Measurements from ENCODE around the gene ADGRV1. TPM values are rescaled to one million over a fixed set of nuclear protein-coding genes. Genes with fewer than 3 reads are reported as not detected.

The ADGRV1 gene
- total and polyA plus RNA-seq, 9 of the 15 experiments (the other 6 are each of a cell fraction or from before 2014, with no cell fraction given): 21.7 to 156 (median 58.2) TPM

DNA sequence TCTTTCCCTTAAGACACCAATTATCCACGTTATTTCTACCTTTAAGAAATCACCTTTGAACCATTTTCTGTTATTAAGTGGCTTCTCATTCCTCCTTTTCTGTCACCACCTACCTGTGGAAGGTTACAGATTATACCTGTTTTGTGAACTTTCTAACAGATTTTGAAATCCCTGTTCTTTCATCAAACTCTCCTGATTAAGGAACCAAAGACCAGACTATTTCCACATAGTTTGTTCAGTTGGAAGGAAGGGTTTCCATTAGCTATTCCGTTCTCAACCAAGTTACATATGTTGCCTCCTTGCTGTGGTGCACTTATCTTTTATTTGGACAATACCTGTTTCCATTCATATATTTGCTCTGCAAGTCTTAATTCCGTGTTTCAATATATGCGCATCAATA is 343.6 kb downstream of the ADGRV1 start (continued):
- TF ChIP-seq, protein P1, sequence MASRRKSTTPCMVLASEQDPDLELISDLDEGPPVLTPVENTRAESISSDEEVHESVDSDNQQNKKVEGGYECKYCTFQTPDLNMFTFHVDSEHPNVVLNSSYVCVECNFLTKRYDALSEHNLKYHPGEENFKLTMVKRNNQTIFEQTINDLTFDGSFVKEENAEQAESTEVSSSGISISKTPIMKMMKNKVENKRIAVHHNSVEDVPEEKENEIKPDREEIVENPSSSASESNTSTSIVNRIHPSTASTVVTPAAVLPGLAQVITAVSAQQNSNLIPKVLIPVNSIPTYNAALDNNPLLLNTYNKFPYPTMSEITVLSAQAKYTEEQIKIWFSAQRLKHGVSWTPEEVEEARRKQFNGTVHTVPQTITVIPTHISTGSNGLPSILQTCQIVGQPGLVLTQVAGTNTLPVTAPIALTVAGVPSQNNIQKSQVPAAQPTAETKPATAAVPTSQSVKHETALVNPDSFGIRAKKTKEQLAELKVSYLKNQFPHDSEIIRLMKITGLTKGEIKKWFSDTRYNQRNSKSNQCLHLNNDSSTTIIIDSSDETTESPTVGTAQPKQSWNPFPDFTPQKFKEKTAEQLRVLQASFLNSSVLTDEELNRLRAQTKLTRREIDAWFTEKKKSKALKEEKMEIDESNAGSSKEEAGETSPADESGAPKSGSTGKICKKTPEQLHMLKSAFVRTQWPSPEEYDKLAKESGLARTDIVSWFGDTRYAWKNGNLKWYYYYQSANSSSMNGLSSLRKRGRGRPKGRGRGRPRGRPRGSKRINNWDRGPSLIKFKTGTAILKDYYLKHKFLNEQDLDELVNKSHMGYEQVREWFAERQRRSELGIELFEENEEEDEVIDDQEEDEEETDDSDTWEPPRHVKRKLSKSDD (conservative IDR thresholded peaks at IDR 0.05; ENCODE audit: low read length): no peak

DNA sequence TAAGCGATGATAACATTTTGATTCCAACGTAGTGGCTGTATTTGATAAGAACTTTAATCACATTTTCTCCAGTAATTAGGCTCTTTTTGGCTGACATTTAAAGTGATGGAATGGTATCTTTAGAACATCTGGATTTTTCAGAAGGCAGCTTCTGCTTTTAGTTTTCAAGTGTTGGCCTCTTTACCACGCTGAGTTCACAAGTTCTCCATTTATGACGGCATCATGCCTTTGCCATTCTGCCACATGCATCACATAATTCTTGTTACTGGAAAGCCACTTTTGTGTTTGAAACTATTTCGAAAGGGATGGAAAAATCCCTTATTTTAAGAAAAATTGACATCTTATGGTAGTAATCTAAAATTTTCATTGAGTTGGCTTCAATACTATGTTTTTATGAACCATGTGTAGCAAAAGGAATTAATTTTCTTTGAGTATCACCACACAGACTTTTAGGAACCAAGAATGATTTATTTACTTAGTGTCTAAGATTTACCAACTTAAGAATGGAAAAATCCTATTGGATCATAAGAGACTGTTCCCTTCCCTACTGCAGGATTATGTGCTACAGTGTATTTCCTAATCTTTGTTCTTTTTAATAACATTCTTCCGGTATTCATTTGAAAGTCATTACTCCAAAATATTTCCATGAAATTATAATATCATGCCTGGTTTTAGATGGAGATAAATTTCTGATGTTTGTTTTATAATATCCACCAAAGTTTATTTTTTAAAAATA is 344.2 kb downstream of the ADGRV1 start:
- Histone ChIP-seq H3K9me3 (replicated peaks; ENCODE audit: control insufficient read depth, insufficient read depth, low read depth, low read length) (no peaks in the 10 kb centered on the region), H3K9ac (ENCODE audit: insufficient read depth in 1 of 2, low read depth in 2 of 2, low read length in 2 of 2) (no peak overlapping the region), H3K36me3 (ENCODE audit: control insufficient read depth, insufficient read depth, low read length) (peaks cover 3% of the 10 kb centered on the region; the same call in 1 of the 3 replicates), H3K4me3 (no peak overlapping the region), H3K4me1 (replicated peaks in 1 of 2; ENCODE audit: control insufficient read depth in 2 of 2, insufficient read depth in 2 of 2, low read length in 2 of 2) (no peaks in the 10 kb centered on the region), H2AFZ (ENCODE audit: low read depth, low read length) (no peak overlapping the region), H3K4me2 (ENCODE audit: insufficient read depth, low read length) (no peak overlapping the region), H3K27me3 (ENCODE audit: control insufficient read depth in 2 of 2, insufficient read depth in 2 of 2, low read length in 2 of 2) (no peaks in the 10 kb centered on the region), H3K27ac (ENCODE audit: extremely low read depth, low read depth, low read length) (no peak overlapping the region), H3K9me1 (ENCODE audit: control insufficient read depth, insufficient read depth, low read length) (no peaks in the 10 kb centered on the region), H3K79me2 (ENCODE audit: control insufficient read depth, insufficient read depth, low read length) (no peaks in the 10 kb centered on the region), H4K20me1 (replicated peaks; ENCODE audit: control insufficient read depth, insufficient read depth, low read length) (no peaks in the 10 kb centered on the region)
- WGBS (ENCODE audit: insufficient coverage, low coverage, missing lambda C conversion rate): 70% methylated on average over 6 of the region's 6 CpGs
- DNase-seq (ENCODE audit: extremely low read depth in 1 of 4, low spot score in 3 of 4): no peak
- no TSS peak for BruUV-seq (replicated peaks)
- in situ Hi-C loops (cut with MboI): no loop called here
- POLR2A ChIA-PET: interaction anchor here (1.0 kb wide), 1 partner anchor 10 kb away, joined by 3 read pairs; no protein-coding TSS in a partner anchor
- CTCF ChIA-PET (ENCODE audit: low intra/inter-chr PET ratio): no interaction called here
- no peak for FAIRE-seq
- no peak for ATAC-seq
- intact Hi-C loops (cut with micrococcal nuclease): no loop called here
- TF ChIP-seq ETS2 (tag; IDR thresholded peaks at IDR 0.05; ENCODE audit: borderline replicate concordance, poor library complexity, severe bottlenecking) (no peak), OTX1 (CRISPR knock-in tag; IDR thresholded peaks at IDR 0.05) (no peak), ZNF583 (CRISPR knock-in tag; IDR thresholded peaks at IDR 0.05) (no peak), CCNT2 (IDR thresholded peaks at IDR 0.05; ENCODE audit: borderline replicate concordance, extremely low read depth, insufficient read length, low read depth, low read length) (no peak)
- TF ChIP-seq, protein P2, sequence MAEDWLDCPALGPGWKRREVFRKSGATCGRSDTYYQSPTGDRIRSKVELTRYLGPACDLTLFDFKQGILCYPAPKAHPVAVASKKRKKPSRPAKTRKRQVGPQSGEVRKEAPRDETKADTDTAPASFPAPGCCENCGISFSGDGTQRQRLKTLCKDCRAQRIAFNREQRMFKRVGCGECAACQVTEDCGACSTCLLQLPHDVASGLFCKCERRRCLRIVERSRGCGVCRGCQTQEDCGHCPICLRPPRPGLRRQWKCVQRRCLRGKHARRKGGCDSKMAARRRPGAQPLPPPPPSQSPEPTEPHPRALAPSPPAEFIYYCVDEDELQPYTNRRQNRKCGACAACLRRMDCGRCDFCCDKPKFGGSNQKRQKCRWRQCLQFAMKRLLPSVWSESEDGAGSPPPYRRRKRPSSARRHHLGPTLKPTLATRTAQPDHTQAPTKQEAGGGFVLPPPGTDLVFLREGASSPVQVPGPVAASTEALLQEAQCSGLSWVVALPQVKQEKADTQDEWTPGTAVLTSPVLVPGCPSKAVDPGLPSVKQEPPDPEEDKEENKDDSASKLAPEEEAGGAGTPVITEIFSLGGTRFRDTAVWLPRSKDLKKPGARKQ (CRISPR knock-in tag; IDR thresholded peaks at IDR 0.05): no peak
- TF ChIP-seq, protein P3, sequence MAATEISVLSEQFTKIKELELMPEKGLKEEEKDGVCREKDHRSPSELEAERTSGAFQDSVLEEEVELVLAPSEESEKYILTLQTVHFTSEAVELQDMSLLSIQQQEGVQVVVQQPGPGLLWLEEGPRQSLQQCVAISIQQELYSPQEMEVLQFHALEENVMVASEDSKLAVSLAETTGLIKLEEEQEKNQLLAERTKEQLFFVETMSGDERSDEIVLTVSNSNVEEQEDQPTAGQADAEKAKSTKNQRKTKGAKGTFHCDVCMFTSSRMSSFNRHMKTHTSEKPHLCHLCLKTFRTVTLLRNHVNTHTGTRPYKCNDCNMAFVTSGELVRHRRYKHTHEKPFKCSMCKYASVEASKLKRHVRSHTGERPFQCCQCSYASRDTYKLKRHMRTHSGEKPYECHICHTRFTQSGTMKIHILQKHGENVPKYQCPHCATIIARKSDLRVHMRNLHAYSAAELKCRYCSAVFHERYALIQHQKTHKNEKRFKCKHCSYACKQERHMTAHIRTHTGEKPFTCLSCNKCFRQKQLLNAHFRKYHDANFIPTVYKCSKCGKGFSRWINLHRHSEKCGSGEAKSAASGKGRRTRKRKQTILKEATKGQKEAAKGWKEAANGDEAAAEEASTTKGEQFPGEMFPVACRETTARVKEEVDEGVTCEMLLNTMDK (IDR thresholded peaks at IDR 0.05; ENCODE audit: borderline replicate concordance, insufficient read depth, low read depth, low read length, poor library complexity, severe bottlenecking): no peak

Data from K562 (cell line).